Immature natural killer cell (primary cell): ENCODE measurements around the gene CEP126. TPM values are rescaled to one million over a fixed set of nuclear protein-coding genes. Genes with fewer than 3 reads are reported as not detected.

Experiments used
- DNase-seq, 3 donors: peaks; one replicate each; pipeline ENCODE4 v3.0.0; 2022; ENCODE audit warnings: mixed read lengths in 1 of 3
- H3K27ac Mint-ChIP-seq, 6 donors: one replicate each; pipeline ENCODE4 v1.8.0; 2020; ENCODE audit warnings: mixed read lengths in 6 of 6, mild to moderate bottlenecking in 5 of 6, inconsistent platforms in 4 of 6, moderate library complexity in 3 of 6
- H3K27me3 Mint-ChIP-seq, 3 donors: one replicate each; pipeline ENCODE4 v1.8.0; 2020 to 2021; ENCODE audit warnings: low read depth in 3 of 3, mild to moderate bottlenecking in 3 of 3, mixed read lengths in 3 of 3, moderate library complexity in 3 of 3, inconsistent platforms in 1 of 3
- H3K36me3 Mint-ChIP-seq, 3 donors: one replicate each; pipeline ENCODE4 v1.8.0; 2020; ENCODE audit warnings: mixed read lengths in 3 of 3, inconsistent platforms in 2 of 3, mild to moderate bottlenecking in 2 of 3
- H3K4me1 Mint-ChIP-seq, 2 donors: one replicate each; pipeline ENCODE4 v1.8.0; 2020; ENCODE audit warnings: inconsistent platforms in 2 of 2, mild to moderate bottlenecking in 2 of 2, mixed read lengths in 2 of 2, moderate library complexity in 1 of 2
- H3K4me3 Mint-ChIP-seq, 5 donors: one replicate each; pipeline ENCODE4 v1.8.0; 2020; ENCODE audit warnings: mild to moderate bottlenecking in 5 of 5, mixed read lengths in 5 of 5, inconsistent platforms in 3 of 5, moderate library complexity in 3 of 5
- H3K9me3 Mint-ChIP-seq, 6 donors: one replicate each; pipeline ENCODE4 v1.8.0; 2020; ENCODE audit warnings: mild to moderate bottlenecking in 6 of 6, mixed read lengths in 6 of 6, inconsistent platforms in 4 of 6, moderate library complexity in 3 of 6
- polyA plus RNA-seq, 3 donors: library from polyadenylated mRNA; unstranded; fragments of 300-500 nt; fragmentation: Illumina TruSeq; gene quantifications; one replicate each; pipeline ENCODE4 v1.2.3, GENCODE V29; 2021

CEP126 gene
- polyA plus RNA-seq, 3 donors from 2014 or later: 0.62 to 4.2 (median 0.75) TPM

GRCh38 chr11:102007567-102008437, 93.0 kb downstream of the CEP126 start:
- DNase-seq: peak; percentile 37 to 51 (median 50)
- Mint-ChIP-seq H3K27me3 (peaks cover 0 to 6% (median 5%) of the 10 kb centered on the region in 3 donors), H3K9me3 (no peaks in the 10 kb centered on the region), H3K4me1 (peaks cover 2 to 6% of the 10 kb centered on the region in 2 donors), H3K4me3 (no peak overlapping the region), H3K27ac (no peak overlapping the region), H3K36me3 (no peaks in the 10 kb centered on the region)

GRCh38 chr11:102010776-102011494, 96.1 kb downstream of the CEP126 start:
- no peaks in the 10 kb centered on the region for H3K36me3 Mint-ChIP-seq
- peaks cover 0 to 6% (median 5%) of the 10 kb centered on the region in 3 donors for H3K27me3 Mint-ChIP-seq
- no peak overlapping the region for H3K27ac Mint-ChIP-seq
- no peak for DNase-seq
- H3K9me3 Mint-ChIP-seq: no peaks in the 10 kb centered on the region
- H3K4me3 Mint-ChIP-seq: no peak overlapping the region
- peaks cover 2 to 6% of the 10 kb centered on the region in 2 donors for H3K4me1 Mint-ChIP-seq

GRCh38 chr11:102012946-102013345, 98.1 kb downstream of the CEP126 start:
- Mint-ChIP-seq H3K4me3 (no peak overlapping the region), H3K27ac (no peak overlapping the region), H3K36me3 (no peaks in the 10 kb centered on the region), H3K4me1 (peaks cover 0 to under 1% of the 10 kb centered on the region in 2 donors), H3K9me3 (no peaks in the 10 kb centered on the region), H3K27me3 (peaks cover 0 to 6% (median 5%) of the 10 kb centered on the region in 3 donors)
- DNase-seq: no peak

GRCh38 chr11:102014756-102015155, 99.9 kb downstream of the CEP126 start:
- Mint-ChIP-seq H3K4me3 (no peak overlapping the region), H3K27ac (no peak overlapping the region), H3K4me1 (no peaks in the 10 kb centered on the region), H3K27me3 (peaks cover 0 to 6% (median 3%) of the 10 kb centered on the region in 3 donors), H3K9me3 (no peaks in the 10 kb centered on the region), H3K36me3 (no peaks in the 10 kb centered on the region)
- no peak for DNase-seq

GRCh38 chr11:102017026-102017425, 102.2 kb downstream of the CEP126 start:
- no peaks in the 10 kb centered on the region for H3K27me3 Mint-ChIP-seq
- no peak overlapping the region for H3K4me3 Mint-ChIP-seq
- no peak for DNase-seq
- no peaks in the 10 kb centered on the region for H3K36me3 Mint-ChIP-seq
- no peaks in the 10 kb centered on the region for H3K4me1 Mint-ChIP-seq
- no peaks in the 10 kb centered on the region for H3K9me3 Mint-ChIP-seq
- H3K27ac Mint-ChIP-seq: no peak overlapping the region

GRCh38 chr11:102026217-102026616, 111.4 kb downstream of the CEP126 start:
- peaks cover 0 to 19% (median 3%) of the 10 kb centered on the region in 3 donors for H3K27me3 Mint-ChIP-seq
- H3K9me3 Mint-ChIP-seq: peaks cover 0 to 4% (median 0%) of the 10 kb centered on the region in 6 donors
- H3K4me1 Mint-ChIP-seq: no peaks in the 10 kb centered on the region
- no peak overlapping the region for H3K4me3 Mint-ChIP-seq
- no peak for DNase-seq
- no peaks in the 10 kb centered on the region for H3K36me3 Mint-ChIP-seq
- H3K27ac Mint-ChIP-seq: no peak overlapping the region

GRCh38 chr11:102026959-102027358, 112.1 kb downstream of the CEP126 start:
- no peaks in the 10 kb centered on the region for H3K36me3 Mint-ChIP-seq
- no peak for DNase-seq
- H3K9me3 Mint-ChIP-seq: peaks cover 0 to 4% (median 0%) of the 10 kb centered on the region in 6 donors
- H3K27me3 Mint-ChIP-seq: peaks cover 0 to 19% (median 3%) of the 10 kb centered on the region in 3 donors
- no peak overlapping the region for H3K27ac Mint-ChIP-seq
- H3K4me3 Mint-ChIP-seq: no peak overlapping the region
- no peaks in the 10 kb centered on the region for H3K4me1 Mint-ChIP-seq

GRCh38 chr11:102036757-102037156, 121.9 kb downstream of the CEP126 start:
- peaks cover 3 to 6% (median 5%) of the 10 kb centered on the region in 3 donors for H3K27me3 Mint-ChIP-seq
- H3K9me3 Mint-ChIP-seq: peaks cover 0 to 4% (median 0%) of the 10 kb centered on the region in 6 donors
- no peak overlapping the region for H3K4me3 Mint-ChIP-seq
- H3K27ac Mint-ChIP-seq: no peak overlapping the region
- H3K36me3 Mint-ChIP-seq: no peaks in the 10 kb centered on the region
- no peaks in the 10 kb centered on the region for H3K4me1 Mint-ChIP-seq
- no peak for DNase-seq

- H3K4me1 Mint-ChIP-seq: peaks cover 2 to 6% of the 10 kb centered on the region in 2 donors
- DNase-seq: no peak
- H3K9me3 Mint-ChIP-seq: peaks cover 1 to 17% (median 4%) of the 10 kb centered on the region in 6 donors
- no peak overlapping the region for H3K4me3 Mint-ChIP-seq
- H3K27ac Mint-ChIP-seq: no peak overlapping the region
- H3K27me3 Mint-ChIP-seq: peaks cover 11 to 27% (median 20%) of the 10 kb centered on the region in 3 donors
- H3K36me3 Mint-ChIP-seq: peaks cover 0 to 3% (median 0%) of the 10 kb centered on the region in 3 donors
Measured at GRCh38 chr11:102046841-102047240, 132.0 kb downstream of the CEP126 start.

GRCh38 chr11:102047305-102047924, 132.6 kb downstream of the CEP126 start, which contains the start of gene CFAP300:
Gene CFAP300 (plus strand): TSS chr11:102047437. CDS start chr11:102047471, 34 bp downstream.
- peaks cover 12 to 27% (median 20%) of the 10 kb centered on the region in 3 donors for H3K27me3 Mint-ChIP-seq
- H3K36me3 Mint-ChIP-seq: peaks cover 0 to 3% (median 0%) of the 10 kb centered on the region in 3 donors
- H3K4me1 Mint-ChIP-seq: peaks cover 2 to 6% of the 10 kb centered on the region in 2 donors
- H3K27ac Mint-ChIP-seq: no peak within 1 kb of the TSS
- peak within 1 kb of the TSS; percentile 27 to 66 (median 31) for H3K4me3 Mint-ChIP-seq
- H3K9me3 Mint-ChIP-seq: peaks cover 1 to 17% (median 4%) of the 10 kb centered on the region in 6 donors
- DNase-seq: peak in 1 of 3 donors; percentile 12

Other genes with a start within 250 kb of the CEP126 start
- not detected for gene ANGPTL5, start 1.5 kb downstream of the CEP126 start, polyA plus RNA-seq
- not detected for gene CFAP300, start 132.4 kb downstream of the CEP126 start, polyA plus RNA-seq
- gene YAP1, start 195.4 kb downstream of the CEP126 start, polyA plus RNA-seq: not detected